Sigmoid colon (tissue), 7 donors: ENCODE data around the gene MRPL36. TPM values are rescaled to one million over a fixed set of nuclear protein-coding genes. Genes with fewer than 3 reads are reported as not detected.

Experiments
- DNase-seq: peaks from one replicate; pipeline ENCODE4 v3.0.0-alpha.2; 2019
- H3K27ac ChIP-seq, 4 donors: fragments of 200-600 bp; sonication (generic); one replicate each; pipeline ENCODE4 v1.5.1; 2016 to 2019; ENCODE audit warnings: mild to moderate bottlenecking in 1 of 4
- H3K27me3 ChIP-seq, 3 donors: fragments of 200-600 bp; sonication (generic); one replicate each; pipeline ENCODE4 v1.5.1; 2019; ENCODE audit warnings: mild to moderate bottlenecking in 1 of 3
- H3K36me3 ChIP-seq, 4 donors: fragments of 200-600 bp; sonication (generic); one replicate each; pipeline ENCODE4 v1.5.1; 2016 to 2019
- H3K4me1 ChIP-seq, 4 donors: fragments of 200-600 bp; sonication (generic); one replicate each; pipeline ENCODE4 v1.5.1; 2017 to 2019
- H3K4me3 ChIP-seq, 4 donors: fragments of 200-600 bp; sonication (generic); one replicate each; pipeline ENCODE4 v1.5.1; 2017 to 2019; ENCODE audit warnings: mild to moderate bottlenecking in 2 of 4, moderate library complexity in 1 of 4
- H3K9me3 ChIP-seq, 4 donors: fragments of 200-600 bp in 3 of 4; sonication (generic) in 3 of 4; one replicate each; pipeline versions ENCODE4 v1.5.1 to v1.6.1; 2013 to 2019
- CTCF ChIP-seq, 4 experiments: fragments of 450-650 bp in 3 of 4; fragments of 200-600 bp in 1 of 4; IDR thresholded peaks; one replicate each; pipeline ENCODE4 v1.5.1; 2016 to 2019; ENCODE audit warnings: antibody characterized with exemption in 4 of 4, mild to moderate bottlenecking in 3 of 4, moderate library complexity in 2 of 4
- EP300 ChIP-seq, 4 donors: sonication (generic); formaldehyde crosslinking; IDR thresholded peaks; one replicate each; pipeline ENCODE4 v1.6.1; 2017; ENCODE audit warnings: antibody characterized with exemption in 4 of 4
- POLR2A ChIP-seq, 2 donors: fragments of 450-650 bp; IDR thresholded peaks; one replicate each; pipeline ENCODE4 v1.6.1; 2016; ENCODE audit warnings: antibody characterized with exemption in 2 of 2, mild to moderate bottlenecking in 2 of 2, moderate library complexity in 2 of 2
- POLR2AphosphoS5 ChIP-seq, 4 donors: sonication (generic); formaldehyde crosslinking; IDR thresholded peaks; one replicate each; pipeline ENCODE4 v1.6.1; 2017; ENCODE audit warnings: antibody characterized with exemption in 4 of 4
- WGBS, 2 donors: extraction: QIAGEN DNeasy Blood & Tissue Kit; methylation state at CpG; one replicate each; pipeline ENCODE4 v1.1.7; 2013; 5-methylcytosine and 5-hydroxymethylcytosine counted together
- intact Hi-C: fragments of 100-400 bp; cut with DNase I; formaldehyde crosslinking; loops from one replicate; pipeline ENCODE4 v1.15.1; 2023
- polyA plus RNA-seq, 3 donors: library from polyadenylated mRNA; stranded (reverse); fragments of 200-250 nt; gene quantifications; one replicate each; pipeline ENCODE4 v1.2.3, GENCODE V29; 2013
- total RNA-seq, 4 donors: library from RNA; depleted of rRNA; stranded (reverse); fragments of >200 nt; gene quantifications; one replicate each; pipeline ENCODE4 v1.1.0, GENCODE V29; 2016
- donor health status: healthy with polysubstance abuse.
- donor health status: Bipolar disorder and iron deficiency.
- donor health status: healthy.

The MRPL36 gene
- total and polyA plus RNA-seq, 7 donors = 32.4 to 77.9 (median 59.4) TPM

- 93 to 94% methylated on average over 32 of the region's 32 CpGs for WGBS, 2 donors
- DNase-seq = no peak
- peaks cover 7 to 98% (median 43%) of the 10 kb centered on the region in 4 donors for H3K36me3 ChIP-seq
Measured at GRCh38 chr5:1809416-1810035, 9.9 kb upstream of the MRPL36 start.

GRCh38 chr5:1808439-1808838 lies 8.8 kb upstream of the MRPL36 start:
- TF ChIP-seq POLR2AphosphoS5 (IDR thresholded peaks at IDR 0.05) (no peak), CTCF (IDR thresholded peaks at IDR 0.05) (no peak)
- Histone ChIP-seq H3K27ac (no peak overlapping the region), H3K4me3 (no peak overlapping the region), H3K36me3 (peaks cover under 1 to 98% (median 42%) of the 10 kb centered on the region in 4 donors), H3K4me1 (no peaks in the 10 kb centered on the region), H3K9me3 (no peaks in the 10 kb centered on the region), H3K27me3 (no peaks in the 10 kb centered on the region)
- 55 to 59% methylated on average over 3 of the region's 3 CpGs for WGBS, 2 donors
- intact Hi-C loops = no loop called here
- DNase-seq = no peak

More at GRCh38 chr5:1809416-1810035, 9.9 kb upstream of the MRPL36 start:
- Histone ChIP-seq H3K9me3 (no peaks in the 10 kb centered on the region), H3K27ac (no peak overlapping the region), H3K4me3 (no peak overlapping the region), H3K4me1 (no peaks in the 10 kb centered on the region), H3K27me3 (no peaks in the 10 kb centered on the region)
- no peak for TF ChIP-seq POLR2AphosphoS5 (IDR thresholded peaks at IDR 0.05)
- TF ChIP-seq POLR2A (IDR thresholded peaks at IDR 0.05) = no peak
- intact Hi-C loops = no loop called here

GRCh38 chr5:1807451-1808185 lies 8.0 kb upstream of the MRPL36 start:
- intact Hi-C loops = no loop called here
- H3K4me3 ChIP-seq = no peak overlapping the region
- TF ChIP-seq CTCF (IDR thresholded peaks at IDR 0.05) (no peak), POLR2AphosphoS5 (IDR thresholded peaks at IDR 0.05) (no peak), EP300 (IDR thresholded peaks at IDR 0.05) (no peak), POLR2A (IDR thresholded peaks at IDR 0.05) (no peak)
- 92 to 94% methylated on average over 20 of the region's 20 CpGs for WGBS, 2 donors
- no peak overlapping the region for H3K27ac ChIP-seq
- peaks cover 0 to 4% (median under 1%) of the 10 kb centered on the region in 4 donors for H3K4me1 ChIP-seq
- H3K9me3 ChIP-seq = no peaks in the 10 kb centered on the region
- peaks cover 0 to 98% (median 49%) of the 10 kb centered on the region in 4 donors for H3K36me3 ChIP-seq
- no peaks in the 10 kb centered on the region for H3K27me3 ChIP-seq
- no peak for DNase-seq

GRCh38 chr5:1806974-1807373 lies 7.3 kb upstream of the MRPL36 start:
- Histone ChIP-seq H3K4me1 (peaks cover 0 to 10% (median 7%) of the 10 kb centered on the region in 4 donors), H3K27ac (no peak overlapping the region), H3K27me3 (no peaks in the 10 kb centered on the region), H3K36me3 (peaks cover 0 to 93% (median 49%) of the 10 kb centered on the region in 4 donors), H3K9me3 (no peaks in the 10 kb centered on the region), H3K4me3 (no peak overlapping the region)
- TF ChIP-seq CTCF (IDR thresholded peaks at IDR 0.05) (no peak), POLR2A (IDR thresholded peaks at IDR 0.05) (no peak)
- intact Hi-C loops = no loop called here
- WGBS, 2 donors = 90 to 91% methylated on average over 16 of the region's 16 CpGs
- DNase-seq = no peak

- H3K36me3 ChIP-seq = peaks cover 0 to 85% (median 49%) of the 10 kb centered on the region in 4 donors
- DNase-seq = no peak
- intact Hi-C loops = no loop called here
- peaks cover 0 to 13% (median 10%) of the 10 kb centered on the region in 4 donors for H3K4me1 ChIP-seq
- TF ChIP-seq POLR2A (IDR thresholded peaks at IDR 0.05) = no peak
- no peak for TF ChIP-seq EP300 (IDR thresholded peaks at IDR 0.05)
- no peak for TF ChIP-seq CTCF (IDR thresholded peaks at IDR 0.05)
- TF ChIP-seq POLR2AphosphoS5 (IDR thresholded peaks at IDR 0.05) = no peak
- H3K4me3 ChIP-seq = no peak overlapping the region
- WGBS, 2 donors = 88 to 89% methylated on average over 15 of the region's 15 CpGs
- no peaks in the 10 kb centered on the region for H3K9me3 ChIP-seq
- no peaks in the 10 kb centered on the region for H3K27me3 ChIP-seq
- no peak overlapping the region for H3K27ac ChIP-seq
Measured at GRCh38 chr5:1806199-1806598, 6.6 kb upstream of the MRPL36 start.
